IPS-20b (cell line): Measurements from ENCODE around the gene ZNF43.
"Not testable (repeated sequence)": the region's sequence is repeated elsewhere in the genome, so short reads cannot be mapped to it uniquely, and the experiment has no call there.

Experiments
- H3K27ac ChIP-seq: one replicate; pipeline ENCODE4 v1.5.1; 2013; ENCODE audit warnings: low read length
- H3K27me3 ChIP-seq: 2 replicates; pipeline ENCODE4 v1.6.1; 2013; ENCODE audit warnings: mild to moderate bottlenecking, low read length, inconsistent platforms; ENCODE audit not compliant: insufficient read depth
- H3K36me3 ChIP-seq: 2 replicates; pipeline ENCODE4 v1.6.1; 2013; ENCODE audit warnings: low read depth, mild to moderate bottlenecking, inconsistent platforms, low read length, moderate library complexity; ENCODE audit not compliant: insufficient read depth
- H3K4me1 ChIP-seq: 2 replicates; pipeline ENCODE4 v1.6.1; 2013; ENCODE audit warnings: mild to moderate bottlenecking, control low read depth, inconsistent platforms, low read length, moderate library complexity; ENCODE audit not compliant: insufficient read depth
- H3K4me3 ChIP-seq: 2 replicates; pipeline ENCODE4 v1.5.1; 2013; ENCODE audit warnings: mild to moderate bottlenecking, low read length, inconsistent platforms
- H3K9ac ChIP-seq: 2 replicates; pipeline ENCODE4 v1.6.1; 2013; ENCODE audit warnings: low read depth, mild to moderate bottlenecking, inconsistent platforms, low read length, moderate library complexity
- H3K9me3 ChIP-seq: 2 replicates; pipeline ENCODE4 v1.6.1; 2013; ENCODE audit warnings: mild to moderate bottlenecking, low read depth, low read length, inconsistent platforms; ENCODE audit not compliant: insufficient read depth

ZNF43 gene

DNA sequence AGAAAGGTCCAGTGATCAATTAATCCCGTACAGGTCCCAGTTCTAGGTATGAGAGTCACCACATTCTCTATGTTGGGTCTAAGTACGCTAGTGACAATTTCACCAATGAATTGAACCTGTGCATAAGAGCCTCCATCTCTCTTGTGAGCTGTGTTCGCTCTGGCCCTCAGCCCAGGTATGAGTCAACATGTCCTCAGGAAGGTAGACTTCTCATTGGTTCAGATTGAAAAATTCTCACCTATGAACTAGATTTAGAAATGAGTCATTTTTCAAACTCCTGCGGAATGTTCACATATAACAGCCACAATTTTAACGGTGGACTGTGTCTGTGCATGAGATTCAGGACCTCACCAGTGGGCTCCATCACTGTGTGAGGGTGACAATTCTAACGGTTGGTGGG lies 12.7 kb upstream of the ZNF43 start:
- H3K9ac ChIP-seq: no peak overlapping the region
- H3K36me3 ChIP-seq: peaks cover 72% of the 10 kb centered on the region
- H3K27me3 ChIP-seq: no peaks in the 10 kb centered on the region
- H3K27ac ChIP-seq: no peak overlapping the region
- no peak overlapping the region for H3K4me3 ChIP-seq
- H3K9me3 ChIP-seq: no peaks in the 10 kb centered on the region
- peaks cover 11% of the 10 kb centered on the region; the same call in 1 of the 2 replicates for H3K4me1 ChIP-seq

DNA sequence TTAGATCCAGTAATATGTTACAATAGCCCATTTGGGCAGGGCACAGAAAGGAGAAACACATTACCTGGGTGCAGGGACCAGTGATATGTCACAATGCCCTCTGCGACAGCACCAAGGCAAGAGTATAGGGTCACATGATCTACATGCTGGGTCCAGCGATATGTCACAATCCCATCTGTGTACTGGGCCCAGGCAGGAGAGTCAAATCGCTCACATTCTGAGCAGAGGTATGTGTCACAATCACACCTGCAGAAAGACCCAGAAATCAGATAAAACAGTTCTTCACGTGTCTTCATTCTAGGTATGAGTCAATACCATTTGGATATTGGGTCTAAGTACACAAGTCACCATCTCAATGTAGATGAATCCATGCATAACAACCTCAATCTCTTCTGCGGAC lies 7.1 kb upstream of the ZNF43 start:
- H3K9me3 ChIP-seq: no peaks in the 10 kb centered on the region
- H3K4me1 ChIP-seq: no peaks in the 10 kb centered on the region
- no peak overlapping the region for H3K27ac ChIP-seq
- peaks cover 98% of the 10 kb centered on the region for H3K36me3 ChIP-seq
- no peak overlapping the region for H3K4me3 ChIP-seq
- H3K27me3 ChIP-seq: no peaks in the 10 kb centered on the region
- H3K9ac ChIP-seq: no peak overlapping the region

DNA sequence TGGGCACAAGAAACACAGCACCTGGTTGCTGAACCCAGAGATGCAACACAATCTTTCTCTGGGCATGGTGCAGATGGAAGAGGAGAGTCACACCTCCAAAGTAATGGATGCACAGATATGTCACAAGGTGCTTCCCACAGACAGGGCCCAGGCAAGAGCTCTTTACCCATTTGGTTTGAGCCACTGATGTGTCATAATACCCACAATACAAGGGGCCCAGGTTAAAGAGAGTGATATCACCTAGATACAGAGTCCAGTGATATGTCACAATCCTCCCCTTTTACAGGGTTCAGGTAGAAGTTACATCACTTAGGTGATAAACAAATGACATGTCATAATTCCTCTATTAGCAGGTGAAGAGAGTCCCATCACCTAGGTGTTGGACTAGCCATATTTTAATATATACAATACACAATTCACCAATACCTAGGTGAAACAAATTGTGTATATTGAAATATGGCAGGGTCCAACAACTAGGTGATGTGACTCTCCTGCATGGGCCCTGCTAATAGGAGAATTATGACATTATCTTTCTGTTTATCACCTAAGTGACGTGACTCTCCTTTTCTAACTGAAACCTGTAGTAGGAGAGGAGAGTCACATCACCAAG lies 5.6 kb upstream of the ZNF43 start:
- Histone ChIP-seq H3K36me3 (peaks cover 95% of the 10 kb centered on the region), H3K9ac (no peak overlapping the region), H3K4me1 (peaks cover 5% of the 10 kb centered on the region; the same call in 1 of the 2 replicates), H3K4me3 (no peak overlapping the region), H3K27me3 (no peaks in the 10 kb centered on the region), H3K27ac (no peak overlapping the region), H3K9me3 (no peaks in the 10 kb centered on the region)

DNA sequence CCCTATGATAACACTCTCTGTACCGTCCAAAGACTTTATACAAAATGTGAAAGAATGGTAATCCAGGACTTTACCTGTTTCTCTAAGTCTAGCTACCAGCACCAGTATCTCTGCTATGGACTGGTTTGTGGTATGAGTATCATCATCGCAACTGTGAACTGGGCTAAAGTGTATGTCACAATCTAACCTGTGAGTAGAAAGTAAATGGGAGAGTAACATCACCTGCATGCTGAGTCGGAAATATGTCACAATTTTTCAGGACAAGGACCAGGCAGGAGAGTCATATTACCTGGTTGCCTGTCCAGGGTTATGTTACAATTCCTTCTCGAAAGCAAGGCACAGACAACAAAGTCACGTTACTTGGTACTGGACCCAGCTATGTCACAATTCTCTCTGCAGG lies 5.1 kb upstream of the ZNF43 start:
- Histone ChIP-seq H3K27ac (no peak overlapping the region), H3K9ac (no peak overlapping the region), H3K27me3 (no peaks in the 10 kb centered on the region), H3K4me1 (peaks cover 6% of the 10 kb centered on the region; the same call in 1 of the 2 replicates), H3K4me3 (no peak overlapping the region), H3K9me3 (no peaks in the 10 kb centered on the region), H3K36me3 (peaks cover 90% of the 10 kb centered on the region)

DNA sequence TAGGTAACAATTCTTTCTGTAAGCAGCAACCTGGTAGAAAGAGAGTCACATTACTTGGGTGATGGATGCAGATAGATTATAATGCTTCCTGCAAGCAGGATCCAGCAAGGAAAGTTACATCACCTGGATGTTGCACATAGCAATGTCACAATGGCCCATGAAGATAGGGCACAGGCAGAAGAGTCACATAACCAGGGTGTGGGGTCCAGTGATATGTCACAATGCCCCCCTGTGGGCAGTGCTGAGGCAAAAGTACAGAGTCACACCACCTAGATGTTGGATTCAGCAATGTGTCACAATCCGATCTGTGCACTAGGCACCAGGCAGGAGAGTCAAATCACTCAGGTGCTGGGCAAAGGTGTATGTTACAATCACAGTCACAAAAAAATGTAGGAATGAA lies 4.0 kb upstream of the ZNF43 start:
- no peak overlapping the region for H3K9ac ChIP-seq
- no peaks in the 10 kb centered on the region for H3K27me3 ChIP-seq
- H3K4me3 ChIP-seq: no peak overlapping the region
- H3K27ac ChIP-seq: no peak overlapping the region
- no peaks in the 10 kb centered on the region for H3K9me3 ChIP-seq
- H3K4me1 ChIP-seq: peaks cover 6% of the 10 kb centered on the region; the same call in 1 of the 2 replicates
- H3K36me3 ChIP-seq: peaks cover 79% of the 10 kb centered on the region

DNA sequence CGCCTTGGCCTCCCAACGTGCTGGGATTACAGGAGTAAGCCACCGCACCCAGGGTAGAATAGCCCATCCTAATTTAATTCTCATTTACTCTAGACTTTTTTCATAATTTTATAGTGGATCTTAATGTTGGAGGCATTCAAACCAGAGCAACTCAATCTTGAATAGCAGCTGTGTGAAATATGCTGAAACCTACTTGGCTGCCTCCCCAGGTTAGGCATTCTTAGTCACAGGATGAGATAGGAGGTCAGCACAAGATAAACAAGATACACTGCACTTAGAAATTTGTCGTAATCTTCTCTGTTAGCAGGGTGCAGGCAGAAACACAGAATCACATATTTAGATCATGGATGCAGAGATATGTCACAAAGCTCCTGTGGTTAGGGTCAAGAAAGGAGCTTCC lies 2.7 kb upstream of the ZNF43 start:
- Histone ChIP-seq H3K9me3 (no peaks in the 10 kb centered on the region), H3K27ac (no peak overlapping the region), H3K4me3 (no peak overlapping the region), H3K4me1 (peaks cover 6% of the 10 kb centered on the region; the same call in 1 of the 2 replicates), H3K27me3 (no peaks in the 10 kb centered on the region), H3K9ac (no peak overlapping the region), H3K36me3 (peaks cover 68% of the 10 kb centered on the region)

DNA sequence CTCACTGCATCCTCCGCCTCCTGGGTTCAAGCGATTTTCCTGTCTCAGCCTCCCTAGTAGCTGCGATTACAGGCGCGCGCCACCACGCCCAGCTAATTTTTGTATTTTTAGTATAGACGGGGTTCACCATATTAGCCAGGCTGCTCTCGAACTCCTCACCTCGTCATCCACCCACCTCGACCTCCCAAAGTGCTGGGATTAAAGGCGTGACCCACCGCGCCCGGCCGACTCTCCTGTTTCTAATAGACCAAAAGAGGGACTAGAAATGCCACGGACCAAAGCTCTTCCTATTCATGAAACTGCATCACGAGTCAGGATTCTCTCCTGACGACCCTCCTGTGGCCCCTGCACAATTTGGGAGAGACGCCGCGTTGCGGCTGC lies 563 bp downstream of the ZNF43 start:
- no peaks in the 10 kb centered on the region for H3K9me3 ChIP-seq
- peak overlapping the region; percentile 91 for H3K4me3 ChIP-seq
- H3K27me3 ChIP-seq: no peaks in the 10 kb centered on the region
- H3K27ac ChIP-seq: peak overlapping the region; percentile 88
- H3K9ac ChIP-seq: peak overlapping the region; percentile 95
- H3K36me3 ChIP-seq: peaks cover 35% of the 10 kb centered on the region
- peaks cover 6% of the 10 kb centered on the region; the same call in 1 of the 2 replicates for H3K4me1 ChIP-seq

DNA sequence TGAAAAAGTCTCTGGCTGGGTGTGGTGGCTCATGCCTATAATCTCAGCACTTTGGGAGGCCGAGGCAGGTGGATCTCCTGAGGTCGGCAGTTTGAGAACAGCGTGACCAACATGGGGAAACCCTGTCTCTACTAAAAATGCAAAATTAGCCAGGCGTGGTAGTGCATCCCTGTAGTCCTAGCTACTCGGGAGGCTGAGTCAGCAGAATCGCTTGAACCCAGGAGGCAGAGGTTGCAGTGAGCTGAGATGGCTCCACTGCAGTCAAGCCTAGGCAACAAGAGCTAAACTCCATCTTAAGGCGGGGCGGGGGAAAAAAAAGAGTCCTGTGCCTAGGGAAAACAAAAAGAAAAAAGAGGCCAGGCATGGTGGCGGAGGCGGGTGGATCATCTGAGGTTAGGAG lies 2.2 kb downstream of the ZNF43 start:
- Histone ChIP-seq H3K9ac (no peak overlapping the region), H3K36me3 (peaks cover 18% of the 10 kb centered on the region), H3K9me3 (no peaks in the 10 kb centered on the region), H3K4me1 (peaks cover 6% of the 10 kb centered on the region; the same call in 1 of the 2 replicates), H3K4me3 (no peak overlapping the region), H3K27me3 (no peaks in the 10 kb centered on the region), H3K27ac (no peak overlapping the region)

DNA sequence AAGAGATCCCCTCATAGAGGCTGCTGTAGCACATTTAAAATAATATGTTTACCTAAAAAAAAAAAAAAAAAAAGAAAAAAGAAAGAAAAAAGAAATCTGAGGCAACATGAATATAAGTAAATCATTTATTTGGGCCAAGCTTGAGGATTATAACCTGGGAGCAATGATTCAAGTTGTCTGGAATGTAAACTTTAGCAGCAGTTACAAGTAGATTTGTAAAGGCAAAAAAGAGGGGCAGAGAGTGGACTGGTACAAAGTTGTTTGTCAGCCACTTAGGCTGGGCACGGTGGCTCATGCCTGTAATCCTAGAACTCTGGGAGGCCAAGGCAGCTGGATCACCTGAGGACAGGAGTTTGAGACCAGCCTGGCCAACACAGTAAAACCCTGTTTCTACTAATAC lies 11.3 kb downstream of the ZNF43 start:
- Histone ChIP-seq H3K27ac (no peak overlapping the region), H3K36me3 (peaks cover 36% of the 10 kb centered on the region)

DNA sequence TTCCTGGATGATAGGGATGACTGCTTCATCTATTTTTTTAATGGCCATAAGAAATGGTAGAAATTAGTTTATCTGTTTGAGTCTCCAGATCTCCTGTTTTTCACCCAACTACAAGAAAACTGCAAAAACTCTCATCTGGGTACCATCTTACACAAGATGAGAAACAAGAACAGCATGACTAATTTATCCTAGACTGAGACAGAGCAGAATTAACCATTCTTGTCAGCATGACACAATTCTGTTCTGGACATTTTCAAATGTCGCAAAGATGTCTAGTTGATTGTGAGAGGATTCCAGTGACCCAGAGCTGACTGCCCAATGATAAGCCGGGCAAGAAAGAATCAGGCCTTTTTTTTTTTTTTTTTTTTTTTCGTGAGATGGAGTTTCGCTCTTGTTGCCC lies 12.8 kb downstream of the ZNF43 start:
- H3K36me3 ChIP-seq: peaks cover 50% of the 10 kb centered on the region
- no peak overlapping the region for H3K4me3 ChIP-seq
- no peak overlapping the region for H3K9ac ChIP-seq
- H3K27me3 ChIP-seq: no peaks in the 10 kb centered on the region
- H3K27ac ChIP-seq: no peak overlapping the region
- H3K9me3 ChIP-seq: no peaks in the 10 kb centered on the region; the same call in 1 of the 2 replicates
- H3K4me1 ChIP-seq: no peaks in the 10 kb centered on the region

More for the DNA sequence above, 11.3 kb downstream of the ZNF43 start:
- Histone ChIP-seq H3K9me3 (no peaks in the 10 kb centered on the region), H3K9ac (no peak overlapping the region), H3K27me3 (no peaks in the 10 kb centered on the region), H3K4me1 (no peaks in the 10 kb centered on the region), H3K4me3 (no peak overlapping the region)

DNA sequence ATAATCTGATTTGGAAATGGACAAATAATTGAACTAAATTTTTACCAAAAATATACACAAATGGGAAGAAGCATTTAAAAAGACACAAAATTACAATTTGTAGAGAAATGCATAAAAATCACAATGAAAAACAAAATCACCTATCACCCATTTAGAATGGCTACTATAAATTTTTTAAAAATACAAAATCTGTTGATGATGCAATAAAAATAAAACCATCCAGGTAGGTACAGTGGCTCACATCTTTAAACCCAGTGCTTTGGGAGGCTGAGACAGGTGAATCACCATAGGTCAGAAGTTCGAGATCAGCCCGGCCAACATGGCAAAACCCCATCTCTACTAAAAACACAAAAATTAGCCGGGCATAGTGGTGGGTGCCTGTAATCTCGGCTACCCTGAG lies 23.5 kb downstream of the ZNF43 start:
- Histone ChIP-seq H3K36me3 (peaks cover 98% of the 10 kb centered on the region), H3K4me1 (no peaks in the 10 kb centered on the region), H3K9me3 (peaks cover 90% of the 10 kb centered on the region)

DNA sequence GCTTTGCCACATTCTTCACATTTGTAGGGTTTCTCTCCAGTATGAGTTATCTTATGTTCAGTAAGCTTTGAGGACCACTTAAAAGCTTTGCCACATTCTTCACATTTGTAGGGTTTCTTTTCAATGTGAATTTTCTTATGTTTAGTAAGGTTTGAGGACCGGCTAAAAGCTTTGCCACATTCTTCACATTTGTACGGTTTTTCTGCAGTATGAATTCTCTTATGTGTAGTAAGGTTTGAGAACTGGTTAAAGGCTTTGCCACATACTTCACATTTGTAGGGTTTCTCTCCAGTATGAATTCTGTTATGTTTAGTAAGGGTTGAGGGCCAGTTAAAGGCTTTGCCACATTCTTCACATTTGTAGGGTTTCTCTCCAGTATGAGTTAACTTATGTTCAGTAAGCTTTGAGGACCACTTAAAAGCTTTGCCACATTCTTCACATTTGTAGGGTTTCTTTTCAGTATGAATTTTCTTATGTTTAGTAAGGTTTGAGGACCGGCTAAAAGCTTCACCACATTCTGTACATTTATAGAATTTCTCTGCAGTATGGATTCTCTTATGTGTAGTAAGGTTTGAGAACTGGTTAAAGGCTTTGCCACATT lies 27.5 kb downstream of the ZNF43 start:
- Histone ChIP-seq H3K9me3 (peaks cover 87% of the 10 kb centered on the region), H3K36me3 (peaks cover 74% of the 10 kb centered on the region)
- not testable (repeated sequence) for H3K4me1 ChIP-seq, H3K4me3 ChIP-seq, H3K27me3 ChIP-seq, H3K27ac ChIP-seq, H3K9ac ChIP-seq

More for the DNA sequence above, 23.5 kb downstream of the ZNF43 start:
- H3K27me3 ChIP-seq: no peaks in the 10 kb centered on the region
- H3K27ac ChIP-seq: no peak overlapping the region
- H3K4me3 ChIP-seq: no peak overlapping the region
- H3K9ac ChIP-seq: no peak overlapping the region
